ENCODE data around the gene SOCS3. TPM values are rescaled to one million over a fixed set of nuclear protein-coding genes. Genes with fewer than 3 reads are reported as not detected.

The SOCS3 gene
- total RNA-seq, 1 experiment from 2014 or later, result 53.1 TPM

- TF ChIP-seq POLR2AphosphoS5 (IDR thresholded peaks at IDR 0.05; ENCODE audit: low read depth, low read length) (no peak), TCF7L2 (IDR thresholded peaks at IDR 0.05; ENCODE audit: low read depth, low read length) (no peak), SIN3A (IDR thresholded peaks at IDR 0.05; ENCODE audit: borderline replicate concordance, insufficient read depth, low read depth, low read length) (no peak)
- intact Hi-C loops (cut with micrococcal nuclease; ENCODE audit: unreplicated experiment) (no loop called here), in situ Hi-C loops (cut with HindIII; ENCODE audit: low pct_unique_long_range_greater_than_20kb, low sequenced_read_pairs) (no loop called here)
- no TSS peak for BruUV-seq (replicated peaks)
- POLR2A ChIA-PET, result no interaction called here
- H3K9me3 ChIP-seq (ENCODE audit: control insufficient read depth, insufficient read depth, low read depth, low read length), result no peaks in the 10 kb centered on the region
- CTCF ChIA-PET, result interaction anchor here (0.5 to 0.6 kb wide), 2 partner anchors 98 to 280 kb away, joined by 5 to 9 read pairs; no protein-coding TSS in a partner anchor
- peak overlapping the region; percentile 53 for H3K27ac ChIP-seq (ENCODE audit: low read length)
- DNase-seq (ENCODE audit: low read depth, low spot score) (no peak), ATAC-seq (no peak)
- H3K36me3 ChIP-seq (ENCODE audit: control insufficient read depth, insufficient read depth, low read length), result no peaks in the 10 kb centered on the region
- H3K4me3 ChIP-seq (ENCODE audit: low read depth in 2 of 2, low read length in 2 of 2), result no peak overlapping the region
- H3K27me3 ChIP-seq (ENCODE audit: control insufficient read depth, insufficient read depth, low read length), result no peaks in the 10 kb centered on the region
- H3K4me1 ChIP-seq (ENCODE audit: control insufficient read depth, insufficient read depth, low read length), result peaks cover 62% of the 10 kb centered on the region
Measured at GRCh38 chr17:78348055-78348770, 11.7 kb downstream of the SOCS3 start.

- Histone ChIP-seq H3K27me3 (ENCODE audit: control insufficient read depth, insufficient read depth, low read length) (no peaks in the 10 kb centered on the region), H3K9me3 (ENCODE audit: control insufficient read depth, insufficient read depth, low read depth, low read length) (no peaks in the 10 kb centered on the region), H3K4me1 (ENCODE audit: control insufficient read depth, insufficient read depth, low read length) (peaks cover 68% of the 10 kb centered on the region), H3K27ac (ENCODE audit: low read length) (peak overlapping the region; percentile 53; the same call in 1 of the 2 replicates), H3K4me3 (ENCODE audit: low read depth in 2 of 2, low read length in 2 of 2) (no peak overlapping the region), H3K36me3 (ENCODE audit: control insufficient read depth, insufficient read depth, low read length) (no peaks in the 10 kb centered on the region)
- no TSS peak for BruUV-seq (replicated peaks)
- TF ChIP-seq POLR2AphosphoS5 (IDR thresholded peaks at IDR 0.05; ENCODE audit: low read depth, low read length) (no peak), CTCF (IDR thresholded peaks at IDR 0.05) (no peak), SIN3A (IDR thresholded peaks at IDR 0.05; ENCODE audit: borderline replicate concordance, insufficient read depth, low read depth, low read length) (no peak), TCF7L2 (IDR thresholded peaks at IDR 0.05; ENCODE audit: low read depth, low read length) (no peak), REST (IDR thresholded peaks at IDR 0.05; ENCODE audit: insufficient read depth in 1 of 2, low read depth in 2 of 2, low read length in 1 of 2) (no peak)
- intact Hi-C loops (cut with micrococcal nuclease; ENCODE audit: unreplicated experiment) (no loop called here), in situ Hi-C loops (cut with HindIII; ENCODE audit: low pct_unique_long_range_greater_than_20kb, low sequenced_read_pairs) (no loop called here)
- ChIA-PET CTCF (interaction anchor here (0.6 kb wide), 1 partner anchor 281 kb away, joined by 5 read pairs; no protein-coding TSS in a partner anchor), POLR2A (no interaction called here)
- DNase-seq (ENCODE audit: low read depth, low spot score), result no peak
- no peak for ATAC-seq
Measured at GRCh38 chr17:78347453-78347852, 12.4 kb downstream of the SOCS3 start.
